Neural cell (in vitro differentiated cells): Measurements from ENCODE around the gene ETNK1. TPM values are rescaled to one million over a fixed set of nuclear protein-coding genes. Genes with fewer than 3 reads are reported as not detected.

ENCODE experiments used
- H2AFZ ChIP-seq: fragments of 200-600, 300-800 bp; sonication (generic), shearing (Covaris generic); 2 replicates; pipeline ENCODE4 v1.6.0; 2014; ENCODE audit warnings: low read depth, mild to moderate bottlenecking, antibody characterized with exemption, low read length, moderate library complexity
- H3F3A ChIP-seq: fragments of 200-600 bp; shearing (Covaris generic); 2 replicates; pipeline ENCODE4 v1.6.1; 2016; ENCODE audit warnings: mild to moderate bottlenecking, moderate library complexity, mixed read lengths, antibody characterized with exemption, low read length; ENCODE audit not compliant: insufficient read depth, poor library complexity, severe bottlenecking
- H3K27ac ChIP-seq: fragments of 200-600, 300-800 bp; sonication (generic), shearing (Covaris generic); 2 replicates; pipeline ENCODE4 v1.5.1; 2014; ENCODE audit warnings: mild to moderate bottlenecking, low read length, moderate library complexity
- H3K27me3 ChIP-seq: fragments of 300-800, 200-600 bp; sonication (generic), shearing (Covaris generic); 2 replicates; pipeline ENCODE4 v1.6.0; 2014; ENCODE audit warnings: mild to moderate bottlenecking, low read depth, low read length, moderate library complexity; ENCODE audit not compliant: insufficient read depth
- H3K36me3 ChIP-seq: fragments of 300-800, 200-600 bp; sonication (generic), shearing (Covaris generic); 2 replicates; pipeline ENCODE4 v1.5.1; 2014; ENCODE audit warnings: mild to moderate bottlenecking, antibody characterized with exemption, low read length, moderate library complexity; ENCODE audit not compliant: insufficient read depth
- H3K4me2 ChIP-seq: fragments of 300-800, 200-600 bp; sonication (generic), shearing (Covaris generic); 2 replicates; pipeline ENCODE4 v1.6.0; 2014; ENCODE audit warnings: mild to moderate bottlenecking, low read length
- H3K4me3 ChIP-seq: fragments of 300-800, 200-600 bp; sonication (generic), shearing (Covaris generic); 2 replicates; pipeline ENCODE4 v1.5.1; 2014; ENCODE audit warnings: mild to moderate bottlenecking, low read length, moderate library complexity
- H3K79me2 ChIP-seq: fragments of 200-600 bp; shearing (Covaris generic); replicated peaks from 2 replicates; pipeline ENCODE4 v1.6.0; 2014; ENCODE audit warnings: mild to moderate bottlenecking, low read length, moderate library complexity; ENCODE audit not compliant: insufficient read depth
- H3K9ac ChIP-seq: fragments of 300-800, 200-600 bp; sonication (generic), shearing (Covaris generic); 2 replicates; pipeline ENCODE4 v1.6.1; 2016; ENCODE audit warnings: mild to moderate bottlenecking, low read length, mixed read lengths
- H3K9me2 ChIP-seq: fragments of 200-600 bp; shearing (Covaris generic); 2 replicates; pipeline ENCODE4 v1.6.1; 2016; ENCODE audit warnings: mild to moderate bottlenecking, low read length, mixed read lengths; ENCODE audit not compliant: insufficient read depth
- H3K9me3 ChIP-seq: fragments of 200-600, 300-800 bp; sonication (generic), shearing (Covaris generic); 2 replicates; pipeline ENCODE4 v1.6.1; 2016; ENCODE audit warnings: mild to moderate bottlenecking, mixed run types, low read length, moderate library complexity, mixed read lengths
- H4K20me1 ChIP-seq: fragments of 200-600 bp; shearing (Covaris generic); 2 replicates; pipeline ENCODE4 v1.6.1; 2016; ENCODE audit warnings: mild to moderate bottlenecking, mixed run types; ENCODE audit not compliant: insufficient read depth
- EP300 ChIP-seq: fragments of 450-650 bp; conservative IDR thresholded peaks from 2 replicates; pipeline ENCODE4 v1.6.1; 2014; ENCODE audit warnings: antibody characterized with exemption, mild to moderate bottlenecking, moderate library complexity; ENCODE audit not compliant: poor library complexity, severe bottlenecking
- EZH2 ChIP-seq: fragments of 200-600, 300-800 bp; shearing (Covaris generic), sonication (generic); IDR thresholded peaks from 2 replicates; pipeline ENCODE4 v1.6.1; 2014; ENCODE audit warnings: antibody characterized with exemption, low read length, borderline replicate concordance, mild to moderate bottlenecking; ENCODE audit not compliant: insufficient read depth, poor library complexity, severe bottlenecking
- MXI1 ChIP-seq: fragments of 450-650 bp; conservative IDR thresholded peaks from 2 replicates; pipeline ENCODE4 v1.6.1; 2014; ENCODE audit warnings: antibody characterized with exemption, mild to moderate bottlenecking; ENCODE audit not compliant: poor library complexity, severe bottlenecking
- POLR2AphosphoS5 ChIP-seq: IDR thresholded peaks from 2 replicates; pipeline ENCODE4 v1.6.1; 2012
- RAD21 ChIP-seq: fragments of 450-650 bp; conservative IDR thresholded peaks from 2 replicates; pipeline ENCODE4 v1.6.1; 2014; ENCODE audit warnings: antibody characterized with exemption, mild to moderate bottlenecking, moderate library complexity
- SMC3 ChIP-seq: fragments of 450-650 bp; conservative IDR thresholded peaks from 2 replicates; pipeline ENCODE4 v1.6.1; 2014; ENCODE audit warnings: antibody characterized with exemption, mild to moderate bottlenecking, moderate library complexity; ENCODE audit not compliant: poor library complexity
- TAF1 ChIP-seq: IDR thresholded peaks from 2 replicates; pipeline ENCODE4 v1.6.1; 2012; ENCODE audit warnings: low read depth
- polyA plus RNA-seq: library from polyadenylated mRNA; depleted of rRNA; stranded (reverse); fragments of >200 nt; gene quantifications from 2 replicates; pipeline ENCODE4 v1.2.3, GENCODE V29; 2014
- small RNA-seq, 3 experiments: library from RNA; depleted of rRNA; stranded (forward); fragments of <200 nt; gene quantifications; one replicate each; pipeline ENCODE3, GENCODE V24; 2012
- TF ChIP-seq, protein P1 (sequence below): IDR thresholded peaks from 2 replicates; pipeline ENCODE4 v1.6.1; 2012; ENCODE audit warnings: borderline replicate concordance
- TF ChIP-seq, protein P2 (sequence below): fragments of 450-650 bp; IDR thresholded peaks from 2 replicates; pipeline ENCODE4 v1.5.1; 2014; ENCODE audit warnings: antibody characterized with exemption, mild to moderate bottlenecking, moderate library complexity; ENCODE audit not compliant: poor library complexity, severe bottlenecking

The ETNK1 gene
- polyA plus RNA-seq, 1 donor from 2014 or later = 78.5 TPM

DNA sequence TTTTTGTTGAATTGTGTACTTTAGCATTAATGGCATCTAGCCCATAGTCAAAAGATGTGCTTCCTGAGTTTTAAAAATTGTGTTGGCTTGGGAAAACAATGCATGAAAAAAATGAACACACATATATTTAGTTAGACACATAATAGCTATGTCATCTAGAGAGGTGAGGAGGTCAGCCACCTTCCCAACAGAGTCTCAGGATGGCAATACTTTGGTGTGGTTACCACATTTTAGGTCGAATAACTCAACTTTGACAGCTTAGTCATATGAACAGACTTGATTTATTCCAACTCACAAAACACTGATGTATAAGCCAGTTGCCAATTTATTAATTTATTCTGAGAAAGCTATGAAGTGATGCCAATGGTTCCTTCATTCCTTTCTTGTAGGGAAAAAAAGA, 114.0 kb downstream of the ETNK1 start:
- Histone ChIP-seq H3K36me3 (no peaks in the 10 kb centered on the region), H3K9me3 (no peaks in the 10 kb centered on the region), H3K4me2 (no peak overlapping the region), H3K4me3 (no peak overlapping the region), H4K20me1 (no peaks in the 10 kb centered on the region), H3K9ac (no peak overlapping the region), H3K27ac (no peak overlapping the region), H3K79me2 (no peaks in the 10 kb centered on the region), H3F3A (no peaks in the 10 kb centered on the region), H3K9me2 (no peaks in the 10 kb centered on the region), H2AFZ (no peak overlapping the region), H3K27me3 (no peaks in the 10 kb centered on the region)
- TF ChIP-seq SMC3 (no peak), EZH2 (no peak), POLR2AphosphoS5 (no peak), RAD21 (no peak), EP300 (no peak), MXI1 (no peak), TAF1 (no peak)
- TF ChIP-seq, protein P1, sequence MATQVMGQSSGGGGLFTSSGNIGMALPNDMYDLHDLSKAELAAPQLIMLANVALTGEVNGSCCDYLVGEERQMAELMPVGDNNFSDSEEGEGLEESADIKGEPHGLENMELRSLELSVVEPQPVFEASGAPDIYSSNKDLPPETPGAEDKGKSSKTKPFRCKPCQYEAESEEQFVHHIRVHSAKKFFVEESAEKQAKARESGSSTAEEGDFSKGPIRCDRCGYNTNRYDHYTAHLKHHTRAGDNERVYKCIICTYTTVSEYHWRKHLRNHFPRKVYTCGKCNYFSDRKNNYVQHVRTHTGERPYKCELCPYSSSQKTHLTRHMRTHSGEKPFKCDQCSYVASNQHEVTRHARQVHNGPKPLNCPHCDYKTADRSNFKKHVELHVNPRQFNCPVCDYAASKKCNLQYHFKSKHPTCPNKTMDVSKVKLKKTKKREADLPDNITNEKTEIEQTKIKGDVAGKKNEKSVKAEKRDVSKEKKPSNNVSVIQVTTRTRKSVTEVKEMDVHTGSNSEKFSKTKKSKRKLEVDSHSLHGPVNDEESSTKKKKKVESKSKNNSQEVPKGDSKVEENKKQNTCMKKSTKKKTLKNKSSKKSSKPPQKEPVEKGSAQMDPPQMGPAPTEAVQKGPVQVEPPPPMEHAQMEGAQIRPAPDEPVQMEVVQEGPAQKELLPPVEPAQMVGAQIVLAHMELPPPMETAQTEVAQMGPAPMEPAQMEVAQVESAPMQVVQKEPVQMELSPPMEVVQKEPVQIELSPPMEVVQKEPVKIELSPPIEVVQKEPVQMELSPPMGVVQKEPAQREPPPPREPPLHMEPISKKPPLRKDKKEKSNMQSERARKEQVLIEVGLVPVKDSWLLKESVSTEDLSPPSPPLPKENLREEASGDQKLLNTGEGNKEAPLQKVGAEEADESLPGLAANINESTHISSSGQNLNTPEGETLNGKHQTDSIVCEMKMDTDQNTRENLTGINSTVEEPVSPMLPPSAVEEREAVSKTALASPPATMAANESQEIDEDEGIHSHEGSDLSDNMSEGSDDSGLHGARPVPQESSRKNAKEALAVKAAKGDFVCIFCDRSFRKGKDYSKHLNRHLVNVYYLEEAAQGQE = no peak
- TF ChIP-seq, protein P2, sequence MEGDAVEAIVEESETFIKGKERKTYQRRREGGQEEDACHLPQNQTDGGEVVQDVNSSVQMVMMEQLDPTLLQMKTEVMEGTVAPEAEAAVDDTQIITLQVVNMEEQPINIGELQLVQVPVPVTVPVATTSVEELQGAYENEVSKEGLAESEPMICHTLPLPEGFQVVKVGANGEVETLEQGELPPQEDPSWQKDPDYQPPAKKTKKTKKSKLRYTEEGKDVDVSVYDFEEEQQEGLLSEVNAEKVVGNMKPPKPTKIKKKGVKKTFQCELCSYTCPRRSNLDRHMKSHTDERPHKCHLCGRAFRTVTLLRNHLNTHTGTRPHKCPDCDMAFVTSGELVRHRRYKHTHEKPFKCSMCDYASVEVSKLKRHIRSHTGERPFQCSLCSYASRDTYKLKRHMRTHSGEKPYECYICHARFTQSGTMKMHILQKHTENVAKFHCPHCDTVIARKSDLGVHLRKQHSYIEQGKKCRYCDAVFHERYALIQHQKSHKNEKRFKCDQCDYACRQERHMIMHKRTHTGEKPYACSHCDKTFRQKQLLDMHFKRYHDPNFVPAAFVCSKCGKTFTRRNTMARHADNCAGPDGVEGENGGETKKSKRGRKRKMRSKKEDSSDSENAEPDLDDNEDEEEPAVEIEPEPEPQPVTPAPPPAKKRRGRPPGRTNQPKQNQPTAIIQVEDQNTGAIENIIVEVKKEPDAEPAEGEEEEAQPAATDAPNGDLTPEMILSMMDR = no peak

Small RNAs within 50 kb of the gene (small RNA-seq; reads per million reads assigned to genes)
- gene RPS27P22 = 0 reads per million in 3 experiments

Other genes with a start within 250 kb of the ETNK1 start
- 171 and 179 TPM in 2 replicates for gene C2CD5, start 80.6 kb upstream of the ETNK1 start, polyA plus RNA-seq